Heart left ventricle (tissue), 16 donors: Measurements from ENCODE around the gene HORMAD2. TPM values are rescaled to one million over a fixed set of nuclear protein-coding genes. Genes with fewer than 3 reads are reported as not detected.

ENCODE experiments used
- ATAC-seq, 4 donors: fragments of 200-7000 bp; cut with Tn5 transposase; one replicate each; pipeline ENCODE4 v1.9.1; 2020 to 2022; ENCODE audit warnings: moderate library complexity in 4 of 4, mild to moderate bottlenecking in 3 of 4, moderate number of reproducible peaks in 1 of 4
- DNase-seq, 5 donors: peaks; one replicate each; pipeline ENCODE4 v3.0.0-alpha.2; 2020
- H3K27ac ChIP-seq, 12 donors: fragments of 200-600 bp; sonication (generic) in 4 of 12; one replicate each; pipeline versions ENCODE4 v1.5.0 to v1.8.0; 2016 to 2022; ENCODE audit warnings: mild to moderate bottlenecking in 2 of 12
- H3K27me3 ChIP-seq, 9 donors: fragments of 200-600 bp; sonication (generic) in 2 of 9; one replicate each; pipeline versions ENCODE4 v1.5.1 to v1.8.0; 2016 to 2022; ENCODE audit warnings: mild to moderate bottlenecking in 3 of 9
- H3K36me3 ChIP-seq, 9 donors: fragments of 200-600 bp; sonication (generic) in 2 of 9; one replicate each; pipeline versions ENCODE4 v1.5.0 to v1.8.0; 2018 to 2022; ENCODE audit warnings: mild to moderate bottlenecking in 2 of 9
- H3K4me1 ChIP-seq, 12 donors: fragments of 200-600 bp; sonication (generic) in 4 of 12; one replicate each; pipeline versions ENCODE4 v1.5.0 to v1.8.0; 2016 to 2022; ENCODE audit warnings: mild to moderate bottlenecking in 3 of 12
- H3K4me3 ChIP-seq, 12 donors: fragments of 200-600 bp; sonication (generic) in 4 of 12; one replicate each; pipeline versions ENCODE4 v1.5.0 to v1.8.0; 2017 to 2022; ENCODE audit warnings: mild to moderate bottlenecking in 9 of 12, moderate library complexity in 4 of 12
- H3K9me3 ChIP-seq, 12 donors: fragments of 200-600 bp; sonication (generic) in 4 of 12; one replicate each; pipeline versions ENCODE4 v1.5.0 to v1.8.0; 2016 to 2022; ENCODE audit warnings: mild to moderate bottlenecking in 1 of 12
- POLR2A ChIP-seq, 2 donors: fragments of 450-650 bp; IDR thresholded peaks; one replicate each; pipeline ENCODE4 v1.6.1; 2017; ENCODE audit warnings: antibody characterized with exemption in 2 of 2, mild to moderate bottlenecking in 2 of 2, moderate library complexity in 2 of 2
- WGBS, 4 donors: extraction: QIAGEN DNeasy Blood & Tissue Kit in 2 of 4; methylation state at CpG; one replicate each; pipeline versions ENCODE4 v1.1.5 to v1.1.7; 2013 to 2018; 5-methylcytosine and 5-hydroxymethylcytosine counted together
- intact Hi-C, 10 donors: fragments of 100-400 bp; cut with DNase I; formaldehyde crosslinking; loops; one replicate each; pipeline versions ENCODE4 v1.11.1 to v1.14.2; 2022
- polyA plus RNA-seq, 2 donors: library from polyadenylated mRNA; stranded (reverse); fragments of 200-250 nt; gene quantifications; one replicate each; pipeline ENCODE4 v1.2.3, GENCODE V29; 2013
- total RNA-seq, 9 donors: library from RNA; depleted of rRNA in 2 of 9; stranded (reverse); fragments of >200 nt in 2 of 9; fragmentation: NEBNext Ultra II Directional in 3 of 9; extraction: Animal tissue kit (Norgen Biotek cat#: 25700) in 3 of 9; gene quantifications; one replicate each; pipeline versions ENCODE4 v1.1.0 to v1.2.4, GENCODE V29; 2016 to 2023
- TF ChIP-seq, protein P1 (sequence below), 12 donors: fragments of 200-600 bp; sonication (generic) in 4 of 12; IDR thresholded peaks; one replicate each; pipeline versions ENCODE4 v1.5.0 to v1.8.0; 2018 to 2022; ENCODE audit warnings: antibody characterized with exemption in 12 of 12, mild to moderate bottlenecking in 5 of 12
- donor health status: ischemic (EF 13 %, LVEDD 7.1; RV severe dilation, severe dysfunction).
- donor health status: healthy with polysubstance abuse.
- donor health status: DM: no; HTN: yes; CAD: no.
- donor health status: DM: no; HTN: no; CAD: no.
- donor health status: ischemic (EF 25% LVEDD 6.9; RV normal size, moderate dysfunction).
- donor health status: ischemic (EF 25% LVEDD 5.7; RV mildly dilated, moderate dysfunction).
- donor health status: healthy.
- donor health status: DM: yes; HTN: yes; CAD: no.
- donor health status: ischemic (EF 35%, LVEDD 5.7; RV mildly dilated, moderate dysfunction).
- donor health status: nonischemic (EF 11% LVEDD 7.7; RV severe dilation, severe dysfunction).
- donor health status: DM: yes; HTN: yes; CAD: no.
- donor health status: PGD.
- donor health status: ischemic (EF 29% LVEDD 5.4; RV normal size, mild dysfunction).
- donor health status: nonischemic (EF 23%, LVEDD 6.1; RV moderate dilation, normal function).

HORMAD2 gene
- total and polyA plus RNA-seq, 11 donors: not detected

- Histone ChIP-seq H3K27me3 (peaks cover 0 to 24% (median 3%) of the 10 kb centered on the region in 9 donors), H3K4me1 (peaks cover 0 to 7% (median 0%) of the 10 kb centered on the region in 12 donors), H3K4me3 (no peak overlapping the region), H3K36me3 (no peaks in the 10 kb centered on the region), H3K9me3 (no peaks in the 10 kb centered on the region), H3K27ac (no peak overlapping the region)
- no peak for TF ChIP-seq POLR2A (IDR thresholded peaks at IDR 0.05)
- TF ChIP-seq, protein P1, sequence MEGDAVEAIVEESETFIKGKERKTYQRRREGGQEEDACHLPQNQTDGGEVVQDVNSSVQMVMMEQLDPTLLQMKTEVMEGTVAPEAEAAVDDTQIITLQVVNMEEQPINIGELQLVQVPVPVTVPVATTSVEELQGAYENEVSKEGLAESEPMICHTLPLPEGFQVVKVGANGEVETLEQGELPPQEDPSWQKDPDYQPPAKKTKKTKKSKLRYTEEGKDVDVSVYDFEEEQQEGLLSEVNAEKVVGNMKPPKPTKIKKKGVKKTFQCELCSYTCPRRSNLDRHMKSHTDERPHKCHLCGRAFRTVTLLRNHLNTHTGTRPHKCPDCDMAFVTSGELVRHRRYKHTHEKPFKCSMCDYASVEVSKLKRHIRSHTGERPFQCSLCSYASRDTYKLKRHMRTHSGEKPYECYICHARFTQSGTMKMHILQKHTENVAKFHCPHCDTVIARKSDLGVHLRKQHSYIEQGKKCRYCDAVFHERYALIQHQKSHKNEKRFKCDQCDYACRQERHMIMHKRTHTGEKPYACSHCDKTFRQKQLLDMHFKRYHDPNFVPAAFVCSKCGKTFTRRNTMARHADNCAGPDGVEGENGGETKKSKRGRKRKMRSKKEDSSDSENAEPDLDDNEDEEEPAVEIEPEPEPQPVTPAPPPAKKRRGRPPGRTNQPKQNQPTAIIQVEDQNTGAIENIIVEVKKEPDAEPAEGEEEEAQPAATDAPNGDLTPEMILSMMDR (IDR thresholded peaks at IDR 0.05): no peak
- ATAC-seq (no peak), DNase-seq (no peak)
- intact Hi-C loops: no loop called here
Observed at GRCh38 chr22:30161051-30161469, 80.8 kb downstream of the HORMAD2 start.

- Histone ChIP-seq H3K36me3 (no peaks in the 10 kb centered on the region), H3K27me3 (peaks cover 0 to 61% (median 5%) of the 10 kb centered on the region in 9 donors), H3K4me3 (no peak overlapping the region), H3K9me3 (no peaks in the 10 kb centered on the region), H3K4me1 (no peaks in the 10 kb centered on the region), H3K27ac (no peak overlapping the region)
- DNase-seq: no peak
- 59 to 76% (median 69%) methylated on average over 2 of the region's 2 CpGs for WGBS, 4 donors
- TF ChIP-seq, protein P1 (IDR thresholded peaks at IDR 0.05): no peak
- TF ChIP-seq POLR2A (IDR thresholded peaks at IDR 0.05): no peak
- no peak for ATAC-seq
- intact Hi-C loops: no loop called here
Observed at GRCh38 chr22:30167296-30167695, 87.0 kb downstream of the HORMAD2 start.

DNA sequence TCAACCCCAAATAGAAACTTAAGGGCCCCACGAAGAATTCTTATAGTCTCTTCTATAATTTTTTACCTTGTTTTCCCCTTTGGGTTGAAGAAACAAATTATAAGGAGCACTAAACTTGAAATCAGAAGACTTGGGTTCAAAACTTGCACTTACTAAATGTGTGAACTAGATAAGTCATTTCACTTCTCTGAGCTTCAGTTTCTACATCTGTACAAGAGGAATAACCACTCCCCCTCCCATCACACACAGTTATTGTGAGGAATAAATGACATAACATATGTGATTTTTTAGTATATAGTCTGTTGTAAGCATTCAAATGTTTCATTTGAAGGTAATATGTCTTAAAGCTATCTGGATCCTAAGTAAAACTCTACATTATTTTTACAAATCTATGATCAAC lies 87.5 kb downstream of the HORMAD2 start:
- peaks cover 0 to 63% (median 5%) of the 10 kb centered on the region in 9 donors for H3K27me3 ChIP-seq
- 56 to 77% (median 71%) methylated on average over 1 of the region's 1 CpG for WGBS, 4 donors
- no peak overlapping the region for H3K27ac ChIP-seq
- no peaks in the 10 kb centered on the region for H3K36me3 ChIP-seq
- no peak for ATAC-seq
- intact Hi-C loops: no loop called here
- no peaks in the 10 kb centered on the region for H3K9me3 ChIP-seq
- H3K4me1 ChIP-seq: no peaks in the 10 kb centered on the region
- no peak overlapping the region for H3K4me3 ChIP-seq
- TF ChIP-seq, protein P1 (IDR thresholded peaks at IDR 0.05): no peak
- no peak for TF ChIP-seq POLR2A (IDR thresholded peaks at IDR 0.05)
- no peak for DNase-seq

GRCh38 chr22:30169002-30169401 lies 88.7 kb downstream of the HORMAD2 start:
- H3K4me3 ChIP-seq: no peak overlapping the region
- no peak for TF ChIP-seq POLR2A (IDR thresholded peaks at IDR 0.05)
- TF ChIP-seq, protein P1 (IDR thresholded peaks at IDR 0.05): no peak
- H3K27ac ChIP-seq: no peak overlapping the region
- H3K36me3 ChIP-seq: no peaks in the 10 kb centered on the region
- H3K9me3 ChIP-seq: no peaks in the 10 kb centered on the region
- 41 to 60% (median 47%) methylated on average over 1 of the region's 1 CpG for WGBS, 4 donors
- peaks cover 0 to 66% (median 5%) of the 10 kb centered on the region in 9 donors for H3K27me3 ChIP-seq
- DNase-seq: no peak
- H3K4me1 ChIP-seq: no peaks in the 10 kb centered on the region
- intact Hi-C loops: no loop called here
- ATAC-seq: no peak
